Measurements from ENCODE around the gene HIF3A.

HIF3A gene

GRCh38 chr19:46284635-46285034 is 12.2 kb upstream of the HIF3A start:
- no peak for TF ChIP-seq CTCF (IDR thresholded peaks at IDR 0.05)
- no peak for TF ChIP-seq ZFX (IDR thresholded peaks at IDR 0.05; ENCODE audit: borderline replicate concordance)

GRCh38 chr19:46287585-46287984 is 9.3 kb upstream of the HIF3A start:
- H3K27ac ChIP-seq: no peak overlapping the region
- TF ChIP-seq CTCF (IDR thresholded peaks at IDR 0.05) (no peak), ZFX (IDR thresholded peaks at IDR 0.05; ENCODE audit: borderline replicate concordance) (no peak)

More at GRCh38 chr19:46284635-46285034, 12.2 kb upstream of the HIF3A start:
- H3K27ac ChIP-seq: no peak overlapping the region

GRCh38 chr19:46288896-46289588 is 7.8 kb upstream of the HIF3A start:
- TF ChIP-seq ZFX (IDR thresholded peaks at IDR 0.05; ENCODE audit: borderline replicate concordance): no peak
- H3K27ac ChIP-seq: no peak overlapping the region

- TF ChIP-seq CTCF (IDR thresholded peaks at IDR 0.05) (no peak), ZFX (IDR thresholded peaks at IDR 0.05; ENCODE audit: borderline replicate concordance) (no peak)
Measured at GRCh38 chr19:46289724-46290619, 6.9 kb upstream of the HIF3A start.

GRCh38 chr19:46291829-46292228 is 5.0 kb upstream of the HIF3A start:
- TF ChIP-seq CTCF (IDR thresholded peaks at IDR 0.05) (no peak), ZFX (IDR thresholded peaks at IDR 0.05; ENCODE audit: borderline replicate concordance) (no peak)
- no peak overlapping the region for H3K27ac ChIP-seq

More at GRCh38 chr19:46289724-46290619, 6.9 kb upstream of the HIF3A start:
- no peak overlapping the region for H3K27ac ChIP-seq

GRCh38 chr19:46294494-46294893 is 2.3 kb upstream of the HIF3A start:
- TF ChIP-seq ZFX (IDR thresholded peaks at IDR 0.05; ENCODE audit: borderline replicate concordance) (no peak), CTCF (IDR thresholded peaks at IDR 0.05) (no peak)
- H3K27ac ChIP-seq: no peak overlapping the region

GRCh38 chr19:46295401-46296201 is 1.2 kb upstream of the HIF3A start:
- TF ChIP-seq CTCF (IDR thresholded peaks at IDR 0.05) (no peak), ZFX (IDR thresholded peaks at IDR 0.05; ENCODE audit: borderline replicate concordance) (no peak)
- H3K27ac ChIP-seq: no peak overlapping the region
